H1 (cell line): ENCODE results near the gene C2CD2L. TPM values are rescaled to one million over a fixed set of nuclear protein-coding genes. Genes with fewer than 3 reads are reported as not detected.

ENCODE experiments used
- CTCF ChIA-PET: fragments of 300-600 bp; sonication (Branson Sonifier 250); formaldehyde crosslinking; loops from one replicate; lab custom pipeline; 2021; ENCODE audit not compliant: partially characterized antibody; lab: Charles Lee
- POLR2A ChIA-PET: fragments of 300-600 bp; sonication (Branson Sonifier 250); formaldehyde crosslinking; loops from one replicate; lab custom pipeline; 2021; ENCODE audit warnings: inconsistent platforms; ENCODE audit not compliant: partially characterized antibody; lab: Charles Lee
- DNase-seq, 2 experiments: peaks; one replicate each; pipeline versions ENCODE4 v3.0.0 to v3.0.0-alpha.2; 2010 to 2022; ENCODE audit warnings: low spot score in 2 of 2, low read depth in 1 of 2, mixed read lengths in 1 of 2
- FAIRE-seq: peaks from 2 replicates; lab custom pipeline; 2011; peaks lifted over from hg19 to GRCh38; lab: Jason Lieb, UNC
- H2AFZ ChIP-seq: 2 replicates; pipeline ENCODE4 v1.8.1; 2012; ENCODE audit warnings: low read length, inconsistent platforms
- H2AK5ac ChIP-seq: 2 replicates; pipeline ENCODE4 v1.6.1; 2013; ENCODE audit warnings: low read depth, low read length
- H2BK120ac ChIP-seq: replicated peaks from 2 replicates; pipeline ENCODE3; 2013; ENCODE audit warnings: low read depth, low read length, inconsistent platforms
- H2BK12ac ChIP-seq: 2 replicates; pipeline ENCODE4 v1.6.1; 2013; ENCODE audit warnings: low read depth, low read length
- H2BK15ac ChIP-seq: 2 replicates; pipeline ENCODE4 v1.6.1; 2013; ENCODE audit warnings: low read length
- H2BK20ac ChIP-seq: 2 replicates; pipeline ENCODE4 v1.6.1; 2013; ENCODE audit warnings: low read length
- H2BK5ac ChIP-seq: 2 replicates; pipeline ENCODE4 v1.6.1; 2013; ENCODE audit warnings: low read depth, low read length
- H3K14ac ChIP-seq: 2 replicates; pipeline ENCODE4 v1.6.1; 2013; ENCODE audit warnings: inconsistent platforms; ENCODE audit not compliant: insufficient read length
- H3K18ac ChIP-seq: 2 replicates; pipeline ENCODE4 v1.6.1; 2013; ENCODE audit warnings: low read length; ENCODE audit errors: extremely low read depth
- H3K23ac ChIP-seq: 2 replicates; pipeline ENCODE4 v1.6.1; 2013; ENCODE audit warnings: inconsistent platforms; ENCODE audit not compliant: insufficient read length
- H3K23me2 ChIP-seq: 2 replicates; pipeline ENCODE4 v1.6.1; 2013; ENCODE audit warnings: low read depth, low read length
- H3K27ac ChIP-seq: 2 replicates; pipeline ENCODE4 v1.6.1; 2011; ENCODE audit warnings: low read depth, low read length, inconsistent platforms
- H3K27me3 ChIP-seq, 4 experiments: replicated peaks in 1 of 4; 1 replicate in 1 of 4; 2 replicates in 3 of 4; pipeline versions ENCODE4 v1.6.1 to v1.8.1; 2011 to 2013; ENCODE audit warnings: low read length in 3 of 4, mild to moderate bottlenecking in 3 of 4, inconsistent platforms in 2 of 4, mixed read lengths in 2 of 4, moderate library complexity in 1 of 4; ENCODE audit not compliant: control insufficient read depth in 3 of 4, insufficient read depth in 3 of 4; ENCODE audit errors: extremely low read depth in 1 of 4
- H3K36me3 ChIP-seq, 4 experiments: 2 replicates each; pipeline versions ENCODE4 v1.6.1 to v1.8.1; 2011 to 2013; ENCODE audit warnings: mild to moderate bottlenecking in 4 of 4, low read length in 3 of 4, moderate library complexity in 2 of 4, control low read depth in 1 of 4, inconsistent platforms in 1 of 4; ENCODE audit not compliant: insufficient read depth in 4 of 4, control insufficient read depth in 2 of 4
- H3K4ac ChIP-seq: replicated peaks from 2 replicates; pipeline ENCODE3; 2013; ENCODE audit warnings: low read length, low read depth, mixed read lengths, inconsistent platforms; ENCODE audit not compliant: insufficient read length
- H3K4me1 ChIP-seq, 4 experiments: replicated peaks in 1 of 4; 1 replicate in 1 of 4; 2 replicates in 3 of 4; pipeline versions ENCODE4 v1.6.1 to v1.8.1; 2011 to 2013; ENCODE audit warnings: low read length in 3 of 4, inconsistent platforms in 2 of 4, mixed read lengths in 1 of 4; ENCODE audit not compliant: insufficient read depth in 4 of 4, control insufficient read depth in 3 of 4
- H3K4me2 ChIP-seq, 2 experiments: 2 replicates each; pipeline versions ENCODE4 v1.6.1 to v1.8.1; 2011 to 2013; ENCODE audit warnings: low read depth in 2 of 2, low read length in 2 of 2, control low read depth in 1 of 2, inconsistent platforms in 1 of 2, mild to moderate bottlenecking in 1 of 2; ENCODE audit not compliant: insufficient read depth in 1 of 2
- H3K4me3 ChIP-seq, 4 experiments: fragments of 200-600, 300-600 bp in 1 of 4; sonication (generic), shearing (Covaris generic), sonication (Bioruptor Twin) in 1 of 4; 2 replicates each; pipeline versions ENCODE4 v1.5.1 to v1.8.1; 2011 to 2016; ENCODE audit warnings: low read length in 4 of 4, low read depth in 3 of 4, control low read depth in 2 of 4, inconsistent platforms in 2 of 4, mild to moderate bottlenecking in 2 of 4, mixed read lengths in 1 of 4, moderate library complexity in 1 of 4; ENCODE audit not compliant: insufficient read depth in 2 of 4; ENCODE audit errors: extremely low read depth in 1 of 4
- H3K56ac ChIP-seq: replicated peaks from 2 replicates; pipeline ENCODE3; 2013; ENCODE audit warnings: low read depth, mild to moderate bottlenecking, mixed read lengths, low read length, inconsistent platforms; ENCODE audit not compliant: insufficient read length
- H3K79me1 ChIP-seq: 2 replicates; pipeline ENCODE4 v1.6.1; 2013; ENCODE audit warnings: low read depth, low read length, control low read depth
- H3K79me2 ChIP-seq, 2 experiments: 2 replicates each; pipeline versions ENCODE4 v1.6.1 to v1.8.1; 2012 to 2013; ENCODE audit warnings: low read length in 2 of 2, mild to moderate bottlenecking in 2 of 2, inconsistent platforms in 1 of 2; ENCODE audit not compliant: insufficient read depth in 2 of 2, control insufficient read depth in 1 of 2
- H3K9ac ChIP-seq, 4 experiments: replicated peaks in 1 of 4; 1 replicate in 1 of 4; 2 replicates in 3 of 4; pipeline versions ENCODE4 v1.6.1 to v1.8.1; 2011 to 2013; ENCODE audit warnings: low read depth in 3 of 4, low read length in 3 of 4, control low read depth in 2 of 4, mild to moderate bottlenecking in 2 of 4, moderate library complexity in 2 of 4, inconsistent platforms in 1 of 4; ENCODE audit errors: extremely low read depth in 1 of 4
- H3K9me3 ChIP-seq, 2 experiments: 2 replicates each; pipeline versions ENCODE4 v1.6.1 to v1.8.1; 2012 to 2013; ENCODE audit warnings: mild to moderate bottlenecking in 2 of 2, moderate library complexity in 2 of 2, control low read depth in 1 of 2, inconsistent platforms in 1 of 2, low read depth in 1 of 2, low read length in 1 of 2, mixed read lengths in 1 of 2; ENCODE audit not compliant: insufficient read depth in 2 of 2
- H4K20me1 ChIP-seq, 2 experiments: replicated peaks in 1 of 2; 2 replicates each; pipeline versions ENCODE3 to v1.8.1; 2011 to 2013; ENCODE audit warnings: inconsistent platforms in 2 of 2, low read length in 2 of 2, mild to moderate bottlenecking in 1 of 2; ENCODE audit not compliant: insufficient read depth in 2 of 2, control insufficient read depth in 1 of 2
- H4K5ac ChIP-seq: 2 replicates; pipeline ENCODE4 v1.6.1; 2013; ENCODE audit warnings: low read length, low read depth, mixed read lengths, inconsistent platforms; ENCODE audit not compliant: insufficient read length
- H4K8ac ChIP-seq: 2 replicates; pipeline ENCODE4 v1.8.0; 2013; ENCODE audit warnings: mild to moderate bottlenecking, moderate library complexity, low read length, inconsistent platforms; ENCODE audit not compliant: insufficient read depth; ENCODE audit errors: extremely low read depth
- H4K91ac ChIP-seq: replicated peaks from 2 replicates; pipeline ENCODE3; 2013; ENCODE audit warnings: low read length, mixed read lengths, inconsistent platforms; ENCODE audit not compliant: insufficient read length
- BCL11A ChIP-seq, 2 experiments: IDR thresholded peaks; one replicate each; pipeline ENCODE4 v1.6.1; 2011; ENCODE audit warnings: low read depth in 2 of 2, low read length in 2 of 2, mild to moderate bottlenecking in 2 of 2
- CBX8 ChIP-seq: fragments of 300-800, 300-1000 bp; sonication (generic); IDR thresholded peaks from 2 replicates; pipeline ENCODE4 v1.7.1; 2016; ENCODE audit warnings: low read depth, low read length, borderline replicate concordance
- CREB1 ChIP-seq: IDR thresholded peaks from 2 replicates; pipeline ENCODE4 v1.6.1; 2012; ENCODE audit warnings: inconsistent platforms
- CTBP2 ChIP-seq: IDR thresholded peaks from 2 replicates; pipeline ENCODE4 v1.7.0; 2011; ENCODE audit warnings: borderline replicate concordance, mild to moderate bottlenecking, moderate library complexity, mixed read lengths, low read length; ENCODE audit not compliant: insufficient read depth, insufficient read length
- GABPA ChIP-seq: IDR thresholded peaks from 2 replicates; pipeline ENCODE4 v1.6.1; 2011; ENCODE audit warnings: mild to moderate bottlenecking, low read length, moderate library complexity, borderline replicate concordance; ENCODE audit not compliant: insufficient read depth
- HDAC6 ChIP-seq: IDR thresholded peaks from one replicate; pipeline ENCODE4 v1.7.1; 2012; ENCODE audit warnings: low read depth, mild to moderate bottlenecking, inconsistent platforms, low read length, moderate library complexity
- JUN ChIP-seq: IDR thresholded peaks from 2 replicates; pipeline ENCODE4 v1.6.1; 2011; ENCODE audit warnings: low read depth, mild to moderate bottlenecking, improper control_type of control experiment, low read length
- POLR2A ChIP-seq, 2 experiments: IDR thresholded peaks; 1 replicate in 1 of 2; 2 replicates in 1 of 2; pipeline ENCODE4 v1.6.1; 2011; ENCODE audit warnings: low read depth in 2 of 2, low read length in 2 of 2, mild to moderate bottlenecking in 2 of 2; ENCODE audit errors: control extremely low read depth in 1 of 2
- RAD21 ChIP-seq, 2 experiments: IDR thresholded peaks in 1 of 2; conservative IDR thresholded peaks in 1 of 2; 2 replicates each; pipeline ENCODE4 v1.6.1; 2011; ENCODE audit warnings: low read depth in 2 of 2, low read length in 2 of 2, improper control_type of control experiment in 1 of 2, inconsistent platforms in 1 of 2, mild to moderate bottlenecking in 1 of 2, moderate library complexity in 1 of 2
- RXRA ChIP-seq: IDR thresholded peaks from 2 replicates; pipeline ENCODE4 v1.6.1; 2011; ENCODE audit warnings: low read depth, mild to moderate bottlenecking, low read length, moderate library complexity; ENCODE audit not compliant: insufficient read depth
- SP2 ChIP-seq: IDR thresholded peaks from 2 replicates; pipeline ENCODE4 v1.6.1; 2012; ENCODE audit warnings: mild to moderate bottlenecking, low read length, inconsistent platforms
- SRF ChIP-seq: IDR thresholded peaks from 2 replicates; pipeline ENCODE4 v1.6.1; 2011; ENCODE audit warnings: mild to moderate bottlenecking, low read depth, low read length, moderate library complexity
- WGBS, 2 experiments: shearing (Covaris generic) in 1 of 2; methylation state at CpG; one replicate each; pipeline versions ENCODE4 v1.1.6 to v1.1.7; 2013 to 2015; ENCODE audit warnings: low lambda C conversion rate in 2 of 2, mixed read lengths in 2 of 2, inconsistent platforms in 1 of 2, low coverage in 1 of 2, missing lambda C conversion rate in 1 of 2; ENCODE audit not compliant: insufficient replicate concordance in 2 of 2, insufficient coverage in 1 of 2, insufficient read length in 1 of 2; ENCODE audit errors: extremely low coverage in 1 of 2, missing lambda C conversion rate in 1 of 2; 5-methylcytosine and 5-hydroxymethylcytosine counted together
- polyA plus RNA-seq, 7 experiments: library from polyadenylated mRNA; depleted of rRNA in 3 of 7; stranded (reverse) in 5 of 7; unstranded in 2 of 7; fragments of >200 nt in 5 of 7; fragments of 200-250 nt in 2 of 7; gene quantifications; 1 replicate in 5 of 7; 2 replicates in 1 of 7; 4 replicates in 1 of 7; pipeline versions ENCODE4 v1.2.1 to v1.2.3, GENCODE V29; 2011 to 2013; ENCODE audit warnings: missing spikeins in 2 of 7, mixed read lengths in 2 of 7
- total RNA-seq: library from RNA; stranded (reverse); fragmentation: NEBNext Ultra II Directional; extraction: Animal tissue kit (Norgen Biotek cat#: 25700); gene quantifications from 2 replicates; pipeline ENCODE4 v1.2.1, GENCODE V29; 2021
- TF ChIP-seq, protein P1 (sequence below): IDR thresholded peaks from 2 replicates; pipeline ENCODE4 v1.6.1; 2011; ENCODE audit warnings: low read depth, mild to moderate bottlenecking, low read length; ENCODE audit not compliant: insufficient read depth

C2CD2L gene
- total and polyA plus RNA-seq, 2 of the 8 experiments (the other 6 are each of a cell fraction or from before 2014, with no cell fraction given) = 2.5 to 4.0 TPM

DNA sequence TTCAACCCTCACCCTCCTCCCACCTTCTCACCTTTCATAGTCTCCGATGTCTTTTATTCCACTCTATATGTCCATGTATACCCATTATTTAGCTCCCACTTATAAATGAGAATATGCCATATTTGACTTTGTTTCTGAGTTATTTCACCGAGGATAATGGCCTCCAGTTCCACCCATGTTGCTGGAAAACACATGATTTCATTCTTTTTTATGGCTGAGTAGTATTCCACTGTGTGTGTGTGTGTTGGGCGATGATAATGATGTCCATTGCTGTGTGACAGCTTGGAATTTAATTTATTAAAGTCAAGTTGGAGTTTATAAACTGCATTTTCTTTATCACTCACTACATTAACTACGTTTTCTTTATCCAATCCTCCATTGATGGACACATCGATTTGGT lies 11.1 kb downstream of the C2CD2L start:
- Histone ChIP-seq H2BK20ac (no peak overlapping the region), H4K8ac (no peak overlapping the region), H3K79me2 (peaks cover 7 to 17% of the 10 kb centered on the region in 2 experiments), H3K23me2 (peaks cover 5% of the 10 kb centered on the region; the same call in 1 of the 2 replicates), H3K4me1 (peaks cover 4 to 10% (median 6%) of the 10 kb centered on the region in 4 experiments; a peak in 6 of 7 replicates), H3K4ac (no peak overlapping the region), H3K36me3 (no peaks in the 10 kb centered on the region; a peak in 1 of 8 replicates), H2BK12ac (no peak overlapping the region), H3K18ac (no peak overlapping the region), H2BK5ac (no peak overlapping the region), H3K56ac (no peak overlapping the region), H2AK5ac (no peak overlapping the region), H3K4me2 (no peak overlapping the region), H2BK120ac (no peak overlapping the region), H3K4me3 (no peak overlapping the region), H4K5ac (no peak overlapping the region), H3K9me3 (no peaks in the 10 kb centered on the region), H3K23ac (no peak overlapping the region), H2AFZ (no peak overlapping the region), H3K14ac (no peak overlapping the region), H4K20me1 (peaks cover 0 to 4% of the 10 kb centered on the region in 2 experiments), H3K27ac (no peak overlapping the region), H3K9ac (no peak overlapping the region), H2BK15ac (no peak overlapping the region), H4K91ac (no peak overlapping the region), H3K79me1 (peaks cover 7% of the 10 kb centered on the region; the same call in 1 of the 2 replicates), H3K27me3 (no peaks in the 10 kb centered on the region)
- CTCF ChIA-PET = interaction anchor here (0.7 to 4.9 kb wide), 5 partner anchors 10 to 51 kb away, joined by 3 to 26 read pairs (median 4); partner anchors contain the start of genes C2CD2L and NLRX1
- 88% methylated on average over 5 of the region's 5 CpGs; no CpG with 5 or more reads in 1 of the 2 experiments for WGBS, 2 experiments
- DNase-seq (no peak), FAIRE-seq (no peak)
- POLR2A ChIA-PET = interaction anchor here (0.8 to 4.9 kb wide), 5 partner anchors 10 to 25 kb away, joined by 3 to 42 read pairs (median 9); partner anchors contain the start of genes C2CD2L and DPAGT1
- TF ChIP-seq BCL11A (IDR thresholded peaks at IDR 0.05; ENCODE audit: low read depth in 2 of 2, low read length in 2 of 2) (no peak), GABPA (no peak), POLR2A (IDR thresholded peaks at IDR 0.05; ENCODE audit: control extremely low read depth in 1 of 2, low read depth in 2 of 2, low read length in 2 of 2) (no peak), CTBP2 (no peak), SP2 (no peak), CREB1 (no peak), CBX8 (no peak), SRF (no peak), RAD21 (IDR thresholded peaks at IDR 0.05 in 1 of 2, conservative IDR thresholded peaks at IDR 0.05 in 1 of 2; ENCODE audit: low read depth in 2 of 2, low read length in 2 of 2) (no peak), RXRA (no peak), HDAC6 (no peak), JUN (no peak)
- TF ChIP-seq, protein P1, sequence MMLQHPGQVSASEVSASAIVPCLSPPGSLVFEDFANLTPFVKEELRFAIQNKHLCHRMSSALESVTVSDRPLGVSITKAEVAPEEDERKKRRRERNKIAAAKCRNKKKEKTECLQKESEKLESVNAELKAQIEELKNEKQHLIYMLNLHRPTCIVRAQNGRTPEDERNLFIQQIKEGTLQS = no peak
